HG02759 (cell line): ENCODE data around the gene CNPY2.

Experiments used
- ATAC-seq: cut with Tn5 transposase; IDR thresholded peaks from one replicate; pipeline ENCODE4 v1.9.1; 2021; ENCODE audit warnings: mild to moderate bottlenecking, moderate library complexity; ENCODE audit not compliant: unreplicated experiment

CNPY2 gene

DNA sequence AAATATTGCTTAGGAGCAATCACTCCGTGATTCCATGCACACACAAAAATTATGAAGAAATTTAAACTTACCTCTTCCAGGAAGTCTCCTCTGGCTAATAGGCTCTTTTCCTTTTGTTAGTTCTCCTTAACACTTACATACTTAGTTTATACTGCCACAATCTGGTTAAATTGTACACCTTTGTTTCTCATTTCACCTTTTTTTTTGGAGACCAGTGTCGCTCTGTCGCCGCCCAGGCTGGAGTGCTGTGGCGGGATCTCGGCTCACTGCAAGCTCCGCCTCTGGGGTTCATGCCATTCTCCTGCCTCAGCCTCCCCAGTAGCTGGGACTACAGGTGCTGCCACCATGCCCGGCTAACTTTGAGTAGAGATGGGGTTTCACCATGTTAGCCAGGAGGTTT is 55.4 kb downstream of the CNPY2 start:
- no peak for ATAC-seq
